NCI-H748 (cell line): ENCODE results near the gene CDIP1.
"Not testable (repeated sequence)": the region's sequence is repeated elsewhere in the genome, so short reads cannot be mapped to it uniquely, and the experiment has no call there.

ENCODE experiments used
- DNase-seq: peaks from one replicate; lab custom pipeline; 2025; ENCODE audit not compliant: unreplicated experiment; lab: John Stamatoyannopoulos, UW

Gene CDIP1

DNA sequence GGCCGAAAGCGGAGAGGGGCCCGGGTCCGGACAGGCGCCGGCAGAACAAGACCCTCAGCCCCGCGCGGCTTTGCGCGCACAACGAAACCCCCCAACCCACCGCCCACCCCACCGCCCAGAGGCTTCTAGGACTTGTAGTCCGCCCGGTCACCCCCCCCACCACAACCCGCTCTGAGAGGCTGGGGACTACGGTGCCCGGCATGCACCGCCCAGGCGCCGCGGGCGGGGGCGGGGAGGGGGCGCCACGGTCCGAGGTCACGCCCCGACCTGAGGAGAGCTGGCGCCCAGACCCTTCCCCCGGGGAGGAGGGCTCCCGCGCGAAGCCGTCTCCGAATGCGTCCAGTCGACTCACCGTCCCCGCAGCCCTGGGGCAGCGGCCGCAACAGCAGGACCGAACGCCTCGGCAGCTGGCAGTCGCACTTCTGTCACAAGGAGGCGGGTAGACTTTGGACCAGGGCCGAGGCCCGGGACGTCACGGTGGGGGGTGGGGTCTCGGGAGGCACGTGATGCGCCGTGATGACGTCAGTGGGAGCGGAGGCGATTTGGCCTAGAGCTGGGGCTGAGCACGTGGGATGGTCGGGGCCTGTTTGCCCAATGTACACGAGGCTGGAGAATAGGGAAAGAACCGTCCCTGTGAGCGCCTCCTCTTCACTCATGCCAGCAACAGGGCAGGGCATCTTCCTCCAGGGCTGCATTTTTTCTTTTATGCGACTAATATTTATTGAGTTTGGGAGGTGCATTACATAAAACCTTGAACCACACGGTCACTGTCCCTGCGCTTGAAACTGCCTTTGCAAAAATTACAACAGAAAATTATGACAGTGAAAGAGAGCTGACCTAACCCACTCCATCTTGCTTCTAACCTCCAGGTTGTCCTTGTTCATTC lies at the start of gene CDIP1:
Gene CDIP1, minus strand, starts transcription at position 424 of the 886 bp plus-strand sequence. CDS start 24,643 bp downstream, outside the sequence.
- peak; percentile 88 for DNase-seq

DNA sequence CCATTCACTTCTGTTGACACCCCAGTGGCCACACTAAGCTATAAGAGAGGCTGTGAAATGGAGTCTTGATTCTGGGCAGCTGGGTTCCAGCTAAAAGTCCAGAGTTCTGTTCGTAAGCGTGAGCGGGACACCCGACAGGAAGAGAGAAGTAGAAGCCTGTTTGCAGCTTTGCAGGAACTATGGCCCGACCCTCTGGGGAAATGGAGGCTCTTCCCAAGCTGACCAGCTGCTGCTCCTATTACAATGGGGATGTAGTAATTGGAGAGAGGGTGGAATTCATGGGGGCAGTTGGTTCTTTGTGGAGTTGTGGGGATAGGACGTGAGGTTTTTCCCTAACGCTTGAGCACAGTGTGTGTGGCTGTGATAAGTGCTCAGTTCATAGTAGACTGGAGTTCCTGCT lies 47.7 kb upstream of the CDIP1 start:
- DNase-seq = no peak

DNA sequence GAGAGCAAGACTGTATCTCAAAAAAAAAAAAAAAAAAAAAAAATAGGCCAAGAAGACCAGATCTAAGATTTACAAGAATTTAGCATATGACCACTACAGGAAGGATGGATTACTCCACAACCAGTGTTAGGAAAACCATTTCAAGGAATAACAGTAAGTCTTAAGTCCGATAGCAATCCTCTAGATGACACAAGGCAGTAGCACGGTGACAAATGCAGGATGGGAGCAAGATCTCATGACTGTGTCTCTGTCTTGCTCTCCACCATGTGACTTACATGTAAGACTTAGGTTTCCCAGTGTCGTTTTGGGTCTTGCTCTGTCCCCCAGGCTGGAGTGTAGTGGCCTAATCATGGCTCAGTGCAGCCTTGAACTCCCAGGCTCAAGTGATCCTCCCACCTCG lies 45.3 kb upstream of the CDIP1 start:
- no peak for DNase-seq

DNA sequence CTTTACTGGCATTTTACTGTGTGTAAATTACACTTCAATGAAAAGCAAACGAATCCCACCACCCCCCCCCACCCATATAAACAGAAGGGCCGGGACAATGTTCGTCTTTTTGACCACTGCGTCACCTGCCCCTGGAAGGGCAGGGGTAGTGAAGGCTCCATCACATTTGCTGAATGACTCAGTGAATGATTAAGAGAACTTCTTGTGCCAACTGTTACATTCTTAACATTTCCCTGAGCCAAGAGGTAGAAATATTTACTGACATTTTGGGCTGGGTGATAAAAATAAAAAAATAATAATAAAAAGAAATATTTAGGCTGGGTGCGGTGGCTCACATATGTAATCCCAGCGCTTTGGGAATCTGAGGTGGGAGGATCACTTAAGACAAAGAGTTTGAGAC lies 41.7 kb upstream of the CDIP1 start:
- no peak for DNase-seq

DNA sequence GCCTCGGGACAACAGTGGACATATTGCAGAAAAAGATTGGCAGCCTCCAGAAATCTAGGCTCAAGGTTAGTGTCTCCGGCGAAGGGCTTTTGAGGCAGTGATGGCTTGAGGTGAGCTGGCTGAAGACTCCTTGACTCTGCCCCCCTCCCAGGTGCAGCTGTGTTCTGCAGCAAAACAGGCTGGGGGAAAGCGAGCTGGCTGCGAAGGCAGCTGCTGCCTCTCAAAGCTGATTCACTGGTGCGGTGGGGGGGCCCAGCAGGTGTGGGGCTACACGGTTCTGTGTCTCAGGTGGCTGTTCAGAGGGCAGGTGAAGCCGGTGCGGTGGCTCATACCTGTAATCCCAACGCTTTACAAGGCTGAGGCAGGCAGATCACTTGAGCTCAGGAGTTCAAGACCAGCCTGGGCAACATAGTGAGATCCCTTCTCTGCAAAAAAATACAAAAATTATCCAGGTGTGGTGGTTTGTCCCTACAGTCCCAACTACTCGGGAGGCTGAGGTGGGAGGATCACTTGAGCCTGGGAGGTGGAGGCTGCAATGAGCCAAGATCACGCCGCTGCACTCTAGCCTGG lies 40.5 kb upstream of the CDIP1 start:
- DNase-seq = no peak

DNA sequence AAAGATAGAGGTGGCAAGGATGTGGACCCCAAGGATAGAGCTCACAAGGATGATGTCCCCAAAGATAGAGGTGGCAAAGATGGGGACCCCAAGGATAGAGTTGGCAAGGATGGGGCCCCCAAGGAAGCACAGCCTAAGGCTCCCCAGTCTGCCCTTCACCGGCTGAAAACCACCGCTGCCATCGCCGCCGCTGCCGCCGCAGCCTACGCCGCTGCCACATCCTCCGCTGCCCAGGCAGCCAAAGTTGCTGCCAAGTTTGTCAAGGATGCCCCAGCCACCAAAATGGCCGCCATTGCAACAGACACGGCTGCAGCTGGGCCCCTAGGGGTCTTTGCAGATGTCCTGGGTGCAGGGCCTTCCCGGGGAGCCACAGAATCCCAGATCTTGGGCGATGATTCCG lies 37.4 kb upstream of the CDIP1 start:
- DNase-seq = no peak

DNA sequence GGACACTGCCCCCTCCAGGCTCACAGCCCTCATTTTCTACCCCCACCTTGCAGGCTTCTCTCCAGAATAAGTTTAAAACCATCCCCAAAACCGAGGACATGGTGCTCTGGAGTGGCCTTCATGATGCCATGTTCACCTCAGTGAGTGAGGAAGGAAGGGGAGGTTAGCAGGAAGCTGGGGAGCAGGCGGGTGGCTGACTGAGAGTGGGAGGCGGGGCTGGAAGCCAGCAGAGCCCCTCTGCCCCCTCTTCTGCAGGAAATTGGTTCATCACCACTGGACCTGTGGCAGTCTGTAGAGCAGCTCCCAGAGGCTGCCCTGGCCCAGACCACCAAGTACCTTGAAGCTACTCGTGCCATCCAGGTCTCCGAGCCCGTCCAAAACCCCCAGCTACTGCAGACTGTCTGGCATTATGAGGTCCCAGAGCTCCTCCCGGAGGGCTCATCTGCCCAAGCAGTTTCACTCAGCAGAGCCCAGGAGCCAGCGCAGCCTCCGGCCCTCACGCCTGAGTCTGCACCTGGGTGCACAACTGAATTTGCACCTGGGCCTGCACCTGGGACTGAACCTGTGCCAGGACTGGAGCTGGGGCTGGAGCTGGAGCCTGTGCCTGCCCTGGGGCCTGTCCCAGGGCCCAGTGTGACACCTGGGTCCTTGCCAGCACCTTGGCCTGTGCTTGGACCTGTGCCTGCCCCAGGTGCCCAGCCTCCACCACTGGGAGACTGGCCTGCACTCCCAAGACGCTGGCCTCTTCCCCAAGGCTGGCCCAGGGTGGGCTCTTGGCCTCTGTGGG lies 36.5 kb upstream of the CDIP1 start:
- DNase-seq = no peak

DNA sequence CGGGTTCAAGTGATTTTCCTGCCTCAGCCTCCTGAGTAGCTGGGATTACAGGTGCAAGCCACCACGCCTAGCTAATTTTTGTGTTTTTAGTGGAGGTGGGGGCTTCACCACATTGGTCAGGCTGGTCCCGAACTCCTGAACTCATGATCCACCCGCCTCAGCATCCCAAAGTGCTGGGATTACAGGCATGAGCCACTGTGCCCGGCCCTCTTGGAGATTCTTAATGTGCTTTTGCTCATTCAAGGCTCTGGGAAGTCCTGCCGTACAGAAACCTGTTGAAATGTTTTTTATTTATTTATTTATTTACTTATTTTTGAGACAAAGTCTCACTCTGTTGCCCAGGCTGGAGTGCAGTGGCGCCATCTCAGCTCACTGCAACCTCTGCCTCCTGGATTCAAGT lies 35.4 kb upstream of the CDIP1 start:
- DNase-seq = not testable (repeated sequence)

DNA sequence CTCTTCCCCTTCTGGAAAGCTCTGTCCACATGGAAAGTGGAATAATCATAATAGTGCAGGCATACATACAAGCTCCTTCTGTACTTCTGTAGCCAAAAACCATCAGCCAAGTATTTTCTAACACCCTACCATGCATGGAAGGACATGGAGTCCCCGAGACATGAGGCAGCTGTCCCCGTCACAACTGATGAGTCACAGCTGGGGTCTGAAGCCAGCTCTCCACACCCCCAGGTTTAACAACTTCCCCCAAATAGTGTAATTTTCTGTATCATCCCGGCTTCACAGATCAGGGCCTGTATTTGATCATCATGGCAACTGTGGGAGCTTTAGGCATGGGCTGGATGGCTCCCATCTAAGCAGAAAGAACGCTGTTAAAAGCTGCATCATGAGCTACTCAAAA lies 34.1 kb upstream of the CDIP1 start:
- DNase-seq = no peak

DNA sequence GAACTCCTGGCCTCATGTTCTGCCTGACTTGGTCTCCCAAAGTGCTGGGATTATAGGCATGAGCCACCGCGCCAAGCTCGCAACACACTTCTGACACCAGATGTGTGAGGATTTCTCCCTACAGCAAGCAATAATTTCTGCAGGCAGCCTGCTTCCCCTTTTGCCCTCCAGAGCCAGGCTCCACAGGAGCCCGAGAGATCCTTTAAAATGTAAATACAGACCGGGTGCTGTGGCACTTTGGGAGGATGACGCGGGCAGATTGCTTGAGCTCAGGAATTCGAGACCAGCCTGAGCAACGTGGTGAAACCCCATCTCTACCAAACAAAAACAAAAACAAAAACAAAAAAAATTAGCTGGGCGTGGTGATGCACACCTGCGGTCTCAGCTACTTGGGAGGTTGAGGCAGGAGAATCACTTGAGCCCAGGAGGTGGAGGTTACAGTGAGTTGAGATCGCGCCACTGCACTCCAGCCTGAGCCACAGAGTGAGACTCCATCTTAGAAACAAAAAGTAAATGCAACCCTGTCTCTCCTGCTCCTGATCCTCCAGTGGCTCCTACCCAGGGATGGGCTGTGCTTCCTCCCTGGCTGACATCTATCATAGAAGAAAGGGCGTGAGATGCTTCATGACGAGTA lies 32.2 kb upstream of the CDIP1 start:
- no peak for DNase-seq

DNA sequence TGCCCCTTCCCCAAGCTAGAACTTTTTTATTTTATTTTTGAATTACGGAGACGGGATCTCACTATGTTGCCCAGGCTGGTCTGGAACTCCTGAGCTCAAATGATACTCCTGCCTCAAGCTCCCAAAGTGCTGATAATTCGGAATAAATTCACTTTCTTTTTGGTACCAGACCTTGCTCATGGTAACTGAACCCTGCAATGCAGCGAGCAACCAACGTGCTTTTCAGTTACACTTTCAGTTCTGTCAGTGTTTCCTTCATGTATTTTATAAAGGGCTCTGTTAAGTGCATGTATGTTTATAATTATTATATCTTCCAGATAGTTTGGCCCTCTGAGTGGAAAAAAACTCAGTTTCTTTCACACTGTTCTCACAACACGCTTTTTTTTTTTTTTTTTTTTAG lies 31.5 kb upstream of the CDIP1 start:
- DNase-seq = no peak

DNA sequence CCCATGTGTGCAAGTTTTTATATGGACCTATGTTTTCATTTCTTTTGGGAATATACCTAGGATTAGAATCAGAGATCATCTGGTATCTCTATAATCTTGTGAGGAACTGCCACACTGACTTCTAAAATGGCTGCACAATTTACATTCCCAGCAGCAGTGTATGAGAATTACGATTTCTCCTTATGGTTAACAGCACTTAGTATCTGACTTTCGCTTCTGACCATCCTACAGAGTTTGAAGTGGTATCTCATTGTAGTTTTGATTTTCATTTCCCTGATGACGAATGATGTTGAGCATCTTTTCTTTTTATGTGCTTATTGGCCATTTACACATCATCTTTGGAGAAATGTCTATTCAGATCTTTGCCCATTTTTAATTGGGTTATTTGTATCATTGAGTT lies 27.6 kb upstream of the CDIP1 start:
- DNase-seq = no peak

DNA sequence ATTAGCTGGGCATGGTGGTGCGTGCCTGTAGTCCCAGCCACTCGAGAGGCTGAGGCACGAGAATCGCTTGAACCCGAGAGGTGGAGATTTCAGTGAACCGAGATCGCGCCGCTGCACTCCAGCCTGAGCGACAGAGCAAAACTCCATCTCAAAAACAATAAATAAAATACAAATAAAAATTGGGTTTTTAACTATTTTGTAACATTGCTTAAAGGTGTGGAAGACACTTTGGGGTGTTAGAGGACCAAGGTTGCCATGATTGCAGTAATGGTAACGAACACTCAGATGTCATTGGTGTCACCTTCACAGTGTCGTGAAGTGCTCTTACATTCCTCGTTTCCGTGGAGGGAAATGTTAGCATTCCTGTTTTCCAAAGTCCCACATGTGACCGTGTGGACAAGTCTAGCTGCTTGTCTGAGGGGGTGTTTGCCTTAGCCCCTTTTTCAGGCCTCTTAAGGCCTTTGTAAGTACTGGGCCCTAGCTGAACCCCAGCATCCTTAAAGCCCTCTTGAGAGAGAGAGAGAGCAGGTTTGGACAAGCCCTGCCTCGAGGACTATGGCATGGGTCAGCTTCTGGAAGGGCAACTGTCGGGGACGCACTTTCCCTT lies 26.2 kb upstream of the CDIP1 start:
- DNase-seq = no peak

DNA sequence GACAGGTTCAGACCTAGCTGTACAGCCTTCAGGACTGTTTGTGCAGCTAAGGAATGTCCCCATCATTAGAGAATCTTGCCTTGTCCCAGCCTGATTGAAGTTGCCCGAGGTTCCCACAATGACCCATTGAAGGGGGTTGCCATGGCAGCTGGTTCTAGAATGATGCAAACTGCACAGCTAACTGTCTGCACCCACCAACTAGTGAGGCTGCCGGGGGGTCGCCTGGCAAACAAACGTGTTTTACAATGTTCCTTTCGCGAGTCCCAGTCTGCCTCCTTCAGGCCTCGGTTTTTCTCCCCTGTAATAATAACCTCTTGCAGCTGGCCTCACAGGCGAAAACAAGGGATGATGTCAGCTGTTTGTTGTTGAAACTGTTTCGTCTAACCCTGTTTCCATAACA lies 23.0 kb upstream of the CDIP1 start:
- DNase-seq = no peak

DNA sequence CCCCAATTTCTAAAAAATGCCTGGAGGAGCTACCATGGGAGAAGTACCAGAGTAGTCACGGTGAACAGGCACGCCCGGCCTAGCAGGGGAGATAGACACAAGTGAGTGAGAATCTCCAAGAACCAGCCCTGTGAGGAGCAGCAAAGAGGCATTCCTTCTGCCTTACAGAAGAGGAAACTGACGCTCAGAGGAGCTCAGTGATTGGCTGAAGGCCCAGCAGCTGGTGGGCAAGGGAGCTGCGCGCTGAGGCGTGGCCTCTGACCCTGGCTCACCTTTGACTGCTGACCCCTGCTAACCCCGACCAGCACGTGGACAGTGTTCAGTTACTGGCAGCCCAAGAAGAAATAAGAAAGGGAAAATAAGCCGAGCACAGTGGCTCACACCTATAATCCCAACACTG lies 19.4 kb upstream of the CDIP1 start:
- no peak for DNase-seq

DNA sequence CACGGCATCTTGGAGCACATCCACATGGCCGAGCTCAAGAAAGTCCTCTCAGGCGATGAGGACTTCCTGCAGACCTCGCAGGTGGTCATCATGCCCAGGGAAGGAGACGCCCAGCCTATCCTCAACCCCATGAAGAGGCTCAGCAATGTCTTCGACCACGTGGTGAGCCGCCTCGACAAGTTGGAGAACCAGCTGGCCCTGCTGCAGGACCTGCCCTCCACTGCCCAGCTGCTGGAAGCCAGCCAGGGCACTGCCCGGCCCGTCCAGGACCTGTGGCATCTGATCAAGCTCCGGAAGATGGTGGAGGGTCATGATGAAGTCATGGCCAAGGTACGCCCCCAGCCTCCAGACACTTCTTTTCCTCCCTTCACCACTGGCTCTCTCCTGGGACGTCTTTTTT lies 18.0 kb upstream of the CDIP1 start:
- no peak for DNase-seq

DNA sequence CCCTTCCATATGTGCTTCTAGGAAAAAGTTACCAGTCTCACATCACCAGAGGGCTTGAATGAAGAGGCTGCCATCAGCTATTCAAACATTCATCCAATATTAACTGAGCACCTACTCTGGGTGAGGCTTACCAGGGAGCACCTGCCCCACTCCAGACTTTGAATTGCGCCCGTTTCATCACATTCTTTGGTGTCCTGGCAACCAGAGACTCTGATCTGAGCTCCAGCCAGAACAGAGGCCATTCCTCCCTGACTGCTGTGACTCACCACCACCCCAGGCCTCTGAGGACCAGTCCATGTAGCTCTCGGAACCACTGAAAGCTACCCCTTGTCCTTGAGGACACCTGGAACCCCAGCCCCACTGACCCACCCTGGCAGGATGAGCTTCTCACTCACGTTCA lies 17.5 kb upstream of the CDIP1 start, which contains the start of gene C16orf96:
Gene C16orf96, plus strand, starts transcription at position 229 of the 400 bp plus-strand sequence. Its CDS starts 150 bp downstream, at position 379.
- no peak for DNase-seq

DNA sequence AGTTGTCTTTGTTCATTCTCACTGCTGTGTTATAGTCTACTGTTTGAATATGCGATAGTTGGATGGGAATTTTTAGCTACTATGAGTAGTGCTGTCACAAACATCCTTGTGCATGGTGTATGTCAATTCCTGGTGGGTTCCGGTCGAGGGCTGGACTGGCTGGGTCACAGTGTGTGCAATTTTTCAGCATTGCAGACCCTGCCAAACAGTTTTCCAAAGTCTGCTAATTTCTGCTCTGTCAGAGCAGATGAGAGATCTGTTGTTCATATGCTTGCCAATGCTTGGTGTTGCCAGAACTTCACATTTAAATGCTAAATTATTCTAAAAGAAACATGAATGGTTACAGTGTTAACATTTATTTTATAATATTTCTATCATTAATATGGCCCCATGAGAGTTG lies 14.0 kb upstream of the CDIP1 start:
- DNase-seq = no peak

DNA sequence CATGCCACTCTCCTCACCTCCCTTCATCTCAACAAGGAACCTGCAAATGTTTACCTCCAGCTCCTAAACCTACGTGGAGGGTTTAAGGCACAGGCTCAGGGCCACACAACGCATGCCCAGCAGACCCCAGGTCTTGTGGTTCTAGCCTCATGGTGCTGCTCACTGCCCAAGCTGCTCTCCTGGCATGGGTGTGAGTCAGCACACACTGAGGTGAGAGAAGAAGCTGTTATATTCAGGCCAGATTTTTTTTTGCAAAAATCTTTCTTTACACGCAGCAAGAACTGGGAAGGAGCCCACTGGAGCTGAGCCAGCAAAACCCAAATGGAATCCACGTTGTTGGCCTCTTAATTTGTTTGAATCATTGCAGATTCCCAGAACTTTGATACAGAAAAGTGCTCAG lies 12.0 kb upstream of the CDIP1 start:
- no peak for DNase-seq

DNA sequence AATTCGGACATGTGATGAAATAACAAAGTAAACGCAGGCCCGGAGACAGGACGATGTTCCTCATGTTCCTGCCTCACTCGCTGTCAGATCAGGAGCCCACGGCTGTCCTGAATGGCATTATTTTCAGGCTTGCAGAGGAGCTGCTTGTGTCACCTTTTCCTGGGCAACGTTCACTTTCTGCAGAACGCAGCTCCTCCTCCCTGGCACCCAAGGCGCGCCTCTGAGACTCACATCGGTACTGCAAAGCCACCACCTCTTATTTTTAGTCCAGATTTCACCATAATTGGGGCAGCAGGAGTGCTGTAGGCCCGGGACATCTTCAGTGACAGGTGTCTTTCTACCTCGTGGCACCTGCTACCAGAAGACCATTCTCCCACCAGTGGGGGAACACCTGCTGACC lies 9.6 kb upstream of the CDIP1 start:
- DNase-seq = no peak

DNA sequence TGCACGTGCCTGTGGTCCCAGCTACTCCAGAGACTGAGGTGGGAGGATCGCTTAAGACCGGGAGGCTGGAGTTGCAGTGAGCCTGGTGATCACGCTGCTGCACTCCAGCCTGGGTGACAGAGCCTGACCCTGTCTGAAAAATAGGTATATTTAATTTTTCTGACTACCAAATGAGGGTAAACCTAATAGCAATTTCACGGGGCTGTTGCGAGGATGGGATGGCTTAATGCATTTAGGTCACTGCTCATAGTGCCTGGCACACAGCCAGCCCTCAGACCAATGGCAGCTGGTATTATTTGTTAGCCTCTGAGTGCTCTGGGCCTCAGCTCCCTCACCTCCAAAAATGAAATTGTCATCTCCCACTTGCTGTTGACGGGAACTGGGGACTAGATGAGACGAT lies 5.9 kb upstream of the CDIP1 start:
- no peak for DNase-seq
